GM23338 (cell line): ENCODE results near the gene FRMD3. TPM values are rescaled to one million over a fixed set of nuclear protein-coding genes. Genes with fewer than 3 reads are reported as not detected.

Experiments used
- ATAC-seq: fragments of 200-7000 bp; cut with Tn5 transposase; 3 replicates; pipeline ENCODE4 v1.9.1; 2020
- DNase-seq: peaks from one replicate; pipeline ENCODE4 v3.0.0-alpha.2; 2015; ENCODE audit warnings: low spot score
- H2AFZ ChIP-seq: fragments of 200-600 bp; sonication (generic); 2 replicates; pipeline ENCODE4 v1.8.0; 2016; ENCODE audit warnings: antibody characterized with exemption, mild to moderate bottlenecking, moderate library complexity
- H3F3A ChIP-seq: fragments of 200-600 bp; sonication (generic); replicated peaks from 2 replicates; pipeline ENCODE4 v1.8.0; 2017; ENCODE audit warnings: antibody characterized with exemption, mixed run types, low read depth
- H3K27ac ChIP-seq: fragments of 200-600 bp; sonication (generic); 2 replicates; pipeline ENCODE4 v1.6.1; 2016; ENCODE audit warnings: low read depth
- H3K27me3 ChIP-seq: fragments of 200-600 bp; sonication (generic); 2 replicates; pipeline ENCODE4 v1.8.0; 2016; ENCODE audit warnings: mild to moderate bottlenecking, mixed run types, moderate library complexity; ENCODE audit not compliant: insufficient read depth
- H3K36me3 ChIP-seq: fragments of 200-600 bp; sonication (generic); 2 replicates; pipeline ENCODE4 v1.8.0; 2016; ENCODE audit warnings: mild to moderate bottlenecking; ENCODE audit not compliant: insufficient read depth
- H3K4me1 ChIP-seq: fragments of 200-600 bp; sonication (generic); 2 replicates; pipeline ENCODE4 v1.8.0; 2016; ENCODE audit warnings: mild to moderate bottlenecking, moderate library complexity; ENCODE audit not compliant: insufficient read depth
- H3K4me2 ChIP-seq: fragments of 200-600 bp; sonication (generic); 2 replicates; pipeline ENCODE4 v1.7.1; 2017; ENCODE audit warnings: mixed run types
- H3K4me3 ChIP-seq: fragments of 200-600 bp; sonication (generic); 2 replicates; pipeline ENCODE4 v1.6.1; 2016; ENCODE audit warnings: mixed run types
- H3K79me2 ChIP-seq: fragments of 200-600 bp; sonication (generic); replicated peaks from 2 replicates; pipeline ENCODE4 v1.8.0; 2017; ENCODE audit warnings: mild to moderate bottlenecking; ENCODE audit not compliant: insufficient read depth
- H3K9me2 ChIP-seq: fragments of 200-600 bp; sonication (generic); 2 replicates; pipeline ENCODE4 v1.8.0; 2017; ENCODE audit not compliant: insufficient read depth
- H4K20me1 ChIP-seq: fragments of 200-600 bp; sonication (generic); replicated peaks from 2 replicates; pipeline ENCODE4 v1.8.0; 2017; ENCODE audit warnings: mild to moderate bottlenecking; ENCODE audit not compliant: insufficient read depth
- H3K27ac Mint-ChIP-seq: 2 replicates; pipeline ENCODE4 v1.8.0; 2020; ENCODE audit warnings: inconsistent platforms, mild to moderate bottlenecking, moderate library complexity, mixed read lengths
- H3K27me3 Mint-ChIP-seq: 3 replicates; pipeline ENCODE4 v1.8.0; 2022; ENCODE audit warnings: low read depth, mild to moderate bottlenecking, moderate library complexity, mixed read lengths, inconsistent platforms; ENCODE audit not compliant: insufficient read depth, poor library complexity
- H3K36me3 Mint-ChIP-seq: 3 replicates; pipeline ENCODE4 v1.8.0; 2021; ENCODE audit warnings: low read depth, mild to moderate bottlenecking, inconsistent platforms, moderate library complexity, mixed read lengths
- H3K4me1 Mint-ChIP-seq: 3 replicates; pipeline ENCODE4 v1.8.0; 2020; ENCODE audit warnings: mild to moderate bottlenecking, inconsistent platforms, mixed read lengths
- H3K4me3 Mint-ChIP-seq: 3 replicates; pipeline ENCODE4 v1.8.0; 2021; ENCODE audit warnings: moderate library complexity, mild to moderate bottlenecking, inconsistent platforms, mixed read lengths
- H3K9me3 Mint-ChIP-seq: 3 replicates; pipeline ENCODE4 v1.8.0; 2020; ENCODE audit warnings: moderate library complexity, mild to moderate bottlenecking, inconsistent platforms, mixed read lengths
- CREB1 ChIP-seq: fragments of 250-450 bp; sonication (Bioruptor Pico); IDR thresholded peaks from 2 replicates; pipeline ENCODE4 v1.5.0; 2020; ENCODE audit warnings: low read depth, mild to moderate bottlenecking, moderate library complexity
- CTCF ChIP-seq, 2 experiments: fragments of 200-600 bp in 1 of 2; sonication (generic) in 1 of 2; conservative IDR thresholded peaks; 2 replicates each; pipeline versions ENCODE4 v1.5.1 to v1.6.1; 2016 to 2017; ENCODE audit warnings: antibody characterized with exemption in 2 of 2, low read depth in 2 of 2, mild to moderate bottlenecking in 2 of 2, moderate library complexity in 1 of 2
- ETS1 ChIP-seq: IDR thresholded peaks from 2 replicates; pipeline ENCODE4 v1.6.1; 2016; ENCODE audit warnings: antibody characterized with exemption
- EZH2 ChIP-seq: fragments of 200-600 bp; sonication (generic); IDR thresholded peaks from one replicate; pipeline ENCODE4 v1.8.0; 2017; ENCODE audit warnings: antibody characterized with exemption, mild to moderate bottlenecking, low read depth; ENCODE audit not compliant: unreplicated experiment
- JUNB ChIP-seq: IDR thresholded peaks from one replicate; pipeline ENCODE4 v1.6.1; 2016; ENCODE audit warnings: antibody characterized with exemption; ENCODE audit not compliant: unreplicated experiment
- NANOG ChIP-seq: IDR thresholded peaks from 2 replicates; pipeline ENCODE4 v1.6.1; 2016; ENCODE audit warnings: antibody characterized with exemption, borderline replicate concordance
- REST ChIP-seq: IDR thresholded peaks from one replicate; pipeline ENCODE4 v1.6.1; 2018; ENCODE audit warnings: antibody characterized with exemption; ENCODE audit not compliant: unreplicated experiment
- ZNF114 ChIP-seq: fragments of 250-450 bp; sonication (Bioruptor Pico); IDR thresholded peaks from 2 replicates; pipeline ENCODE4 v1.5.0; 2020; ENCODE audit warnings: mild to moderate bottlenecking, moderate library complexity
- ZNF331 ChIP-seq: fragments of 250-450 bp; sonication (Bioruptor Pico); IDR thresholded peaks from 2 replicates; pipeline ENCODE4 v1.5.0; 2020; ENCODE audit warnings: low read depth, mild to moderate bottlenecking, moderate library complexity
- ZNF462 ChIP-seq: fragments of 250-450 bp; sonication (Bioruptor Pico); IDR thresholded peaks from 2 replicates; pipeline ENCODE4 v1.5.0; 2020; ENCODE audit warnings: mild to moderate bottlenecking, moderate library complexity
- polyA plus RNA-seq: library from polyadenylated mRNA; unstranded; fragments of >200 nt; fragmentation: Nextera tagmentation; extraction: Ambion mirVana; gene quantifications from 2 replicates; pipeline ENCODE4 v1.2.1, GENCODE V29; 2016
- total RNA-seq: library from RNA; depleted of rRNA; stranded (reverse); fragments of >200 nt; shearing (Covaris generic); gene quantifications from 2 replicates; pipeline ENCODE4 v1.2.3, GENCODE V29; 2014

FRMD3 gene
- total and polyA plus RNA-seq, 2 experiments from 2014 or later, result 0.47 to 1.2 TPM

- H3K4me1 ChIP-seq, result peaks cover 42% of the 10 kb centered on the region
- no peak overlapping the region for H3K4me2 ChIP-seq
- no peaks in the 10 kb centered on the region; the same call in 2 of the 3 replicates for H3K9me3 Mint-ChIP-seq
- no peaks in the 10 kb centered on the region for H3F3A ChIP-seq
- no peak for TF ChIP-seq JUNB
- TF ChIP-seq CREB1 (CRISPR knock-in tag), result no peak
- no peak for TF ChIP-seq REST
- no peak for TF ChIP-seq EZH2
- no peak for TF ChIP-seq NANOG
- no peak for TF ChIP-seq CTCF (conservative IDR thresholded peaks at IDR 0.05; ENCODE audit: low read depth in 2 of 2)
- no peak for TF ChIP-seq ZNF331 (CRISPR knock-in tag)
- TF ChIP-seq ZNF462 (CRISPR knock-in tag), result no peak
- no peak for TF ChIP-seq ETS1
- TF ChIP-seq ZNF114, result no peak
- H3K4me3 Mint-ChIP-seq, result no peak overlapping the region
- no peak for ATAC-seq
- H3K4me1 Mint-ChIP-seq, result peaks cover 39% of the 10 kb centered on the region
- no peaks in the 10 kb centered on the region for H4K20me1 ChIP-seq
- H3K27ac ChIP-seq, result no peak overlapping the region
- no peak overlapping the region for H3K27ac Mint-ChIP-seq
- no peak overlapping the region for H3K4me3 ChIP-seq
- peaks cover 7% of the 10 kb centered on the region for H3K27me3 Mint-ChIP-seq
- no peak for DNase-seq
- H2AFZ ChIP-seq, result no peak overlapping the region
- H3K27me3 ChIP-seq, result no peaks in the 10 kb centered on the region
- H3K36me3 ChIP-seq, result no peaks in the 10 kb centered on the region
- H3K9me2 ChIP-seq, result 0 out of 2 replicates have a peak, but pooled peaks cover 3% of the 10 kb centered on the region
- H3K36me3 Mint-ChIP-seq, result no peaks in the 10 kb centered on the region
- H3K79me2 ChIP-seq, result no peaks in the 10 kb centered on the region
Observed at GRCh38 chr9:83468821-83469220, 69.4 kb downstream of the FRMD3 start.
